NCI-H1092 treated with DMSO at 0.1 percent for 48 hours (cell line): Measurements from ENCODE around the gene GPR63.

ENCODE experiments used
- DNase-seq: peaks from one replicate; lab custom pipeline; 2025; lab: John Stamatoyannopoulos, UW

The GPR63 gene

DNA sequence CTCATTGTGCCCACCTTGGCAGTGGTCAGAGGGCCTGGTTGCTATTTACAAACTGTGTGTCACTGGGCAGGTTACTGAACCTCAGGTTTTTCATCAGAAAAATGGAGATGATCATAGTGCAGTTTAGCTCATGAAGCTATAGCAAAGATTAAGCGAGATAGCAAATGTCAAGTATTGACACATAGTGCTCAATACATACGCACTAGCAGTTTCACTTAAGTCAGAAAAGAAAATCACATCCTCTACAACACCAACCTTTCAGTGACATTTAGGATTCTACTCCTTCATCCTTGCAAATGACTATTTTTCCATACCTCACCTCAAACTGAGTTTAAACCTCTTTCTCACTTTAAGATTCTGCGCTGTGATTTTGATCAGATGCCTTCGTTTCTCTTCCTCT is 16.2 kb downstream of the GPR63 start:
- DNase-seq, result no peak

DNA sequence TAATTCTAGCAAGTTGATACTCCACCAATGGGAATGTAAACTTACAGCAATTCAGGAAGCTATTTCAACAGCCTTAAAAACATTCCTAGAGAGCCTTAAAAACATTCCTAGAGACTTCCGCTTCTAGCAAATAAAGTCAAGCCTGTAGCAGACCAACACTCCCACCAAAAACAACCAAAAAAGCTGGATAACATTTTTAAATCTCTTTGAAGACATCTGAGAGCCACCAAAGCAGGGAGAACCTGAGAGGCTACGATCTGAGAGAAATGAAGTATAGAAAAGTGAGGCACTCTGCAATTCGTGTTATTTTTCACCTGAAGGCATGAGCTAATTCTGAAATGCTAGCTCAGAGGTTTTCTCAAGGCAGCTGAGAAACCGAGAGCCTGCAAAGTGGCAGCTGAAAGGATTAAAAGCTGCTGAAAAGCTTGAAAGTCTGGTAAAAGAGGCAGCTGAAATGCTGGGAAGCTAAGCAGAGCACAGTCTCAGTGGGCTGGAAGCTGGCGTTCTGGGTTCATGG is 20.9 kb downstream of the GPR63 start:
- DNase-seq, result no peak

DNA sequence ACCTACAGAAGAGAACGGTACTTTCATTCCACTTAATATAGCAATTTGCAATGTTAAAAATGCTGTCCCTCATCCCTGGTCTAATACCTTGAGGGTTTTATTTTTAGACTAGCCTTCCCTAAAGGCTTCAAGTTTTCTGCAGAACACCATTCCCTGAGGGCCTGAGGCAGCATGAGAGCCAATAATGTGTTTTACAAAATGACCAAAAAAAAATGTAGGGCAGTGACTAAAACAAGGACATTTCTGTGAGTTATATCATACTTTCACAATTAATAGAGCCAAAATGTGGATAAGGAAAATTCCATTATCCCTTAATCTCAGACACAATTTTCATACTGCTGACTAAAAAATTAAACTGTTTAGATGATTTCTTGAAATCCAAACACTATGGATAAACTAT is 22.7 kb downstream of the GPR63 start:
- no peak for DNase-seq

DNA sequence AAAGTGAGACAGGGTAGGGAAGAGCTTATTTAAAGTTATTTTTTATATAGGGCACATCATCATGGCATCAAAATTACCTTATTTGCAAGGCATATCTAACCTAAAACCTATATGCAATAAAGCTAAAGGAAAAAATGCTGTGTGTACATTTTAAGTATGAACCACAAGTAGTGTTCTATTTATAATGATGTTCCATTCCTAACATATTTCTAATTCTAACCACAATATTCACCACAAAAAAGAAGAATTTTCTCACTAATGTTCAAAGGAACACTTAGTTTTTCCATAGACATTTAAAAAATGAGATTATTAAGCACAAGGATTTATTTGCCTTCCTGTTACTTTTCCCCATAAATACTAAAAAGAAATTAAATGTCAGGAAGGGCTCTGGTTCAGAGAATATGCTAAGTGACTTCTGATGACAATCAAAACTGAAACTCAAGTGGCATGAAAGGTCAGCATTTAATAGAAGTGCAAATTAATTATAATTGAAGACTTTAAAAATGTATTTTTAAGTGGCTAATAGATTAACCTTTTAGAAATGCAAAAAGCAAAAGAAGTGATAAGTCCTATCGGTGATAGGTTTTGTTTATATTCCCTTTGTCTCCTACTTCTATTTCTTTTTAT is 25.1 kb downstream of the GPR63 start:
- no peak for DNase-seq

DNA sequence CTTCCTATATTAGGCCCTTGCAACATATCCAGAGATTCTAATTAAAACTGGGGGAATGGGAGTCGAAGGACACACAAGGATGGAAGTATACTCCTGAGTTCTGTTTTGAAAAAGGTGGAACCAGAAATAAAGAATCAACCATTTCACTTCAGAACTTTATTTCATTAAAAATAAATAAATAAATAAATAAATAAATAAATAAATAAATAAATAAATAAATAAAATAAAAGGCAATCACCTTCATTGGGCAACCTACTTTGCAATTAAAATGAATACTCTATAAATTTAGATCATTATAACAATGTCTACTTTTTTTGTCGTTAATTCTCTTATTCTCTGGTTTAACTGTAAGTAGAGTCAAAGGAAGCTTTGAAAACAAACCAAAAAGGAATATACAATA is 25.6 kb downstream of the GPR63 start:
- no peak for DNase-seq

DNA sequence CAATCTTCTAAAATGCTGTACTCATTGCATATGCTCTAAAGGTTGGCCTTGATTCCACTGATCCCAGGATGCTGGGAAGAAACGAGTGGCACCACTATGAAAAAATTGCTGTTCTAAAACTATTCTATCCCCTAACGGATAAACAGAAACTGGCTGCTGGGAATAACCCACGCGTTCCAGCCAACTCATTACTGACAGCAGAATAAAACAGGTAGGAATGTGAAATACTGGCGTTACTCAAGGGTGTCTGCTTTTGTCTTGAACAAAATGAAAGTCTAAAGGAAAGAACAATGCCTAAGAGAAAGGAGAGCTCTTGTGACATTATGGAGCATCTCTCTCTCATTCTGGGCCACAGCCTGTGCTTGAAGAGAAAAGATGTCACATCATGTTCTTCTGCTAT is 26.1 kb downstream of the GPR63 start:
- DNase-seq, result no peak

DNA sequence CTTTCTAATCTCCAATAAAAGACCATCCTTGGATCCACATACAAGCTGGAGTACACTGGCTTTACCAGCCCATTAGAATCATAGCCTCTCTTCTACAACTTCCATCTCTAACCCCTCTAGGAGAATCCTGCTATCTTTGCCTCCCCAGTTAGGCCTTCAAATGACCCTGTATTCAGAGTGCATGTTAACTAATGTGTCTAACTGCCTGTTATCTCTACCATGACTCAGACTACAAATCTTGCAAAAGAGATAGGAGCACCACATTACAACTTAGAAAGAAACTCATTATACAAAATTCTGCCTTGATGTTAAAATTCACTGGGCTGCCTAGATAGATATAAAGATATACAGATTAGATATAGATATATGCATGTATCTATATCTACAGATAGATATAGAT is 28.2 kb downstream of the GPR63 start:
- DNase-seq, result no peak

DNA sequence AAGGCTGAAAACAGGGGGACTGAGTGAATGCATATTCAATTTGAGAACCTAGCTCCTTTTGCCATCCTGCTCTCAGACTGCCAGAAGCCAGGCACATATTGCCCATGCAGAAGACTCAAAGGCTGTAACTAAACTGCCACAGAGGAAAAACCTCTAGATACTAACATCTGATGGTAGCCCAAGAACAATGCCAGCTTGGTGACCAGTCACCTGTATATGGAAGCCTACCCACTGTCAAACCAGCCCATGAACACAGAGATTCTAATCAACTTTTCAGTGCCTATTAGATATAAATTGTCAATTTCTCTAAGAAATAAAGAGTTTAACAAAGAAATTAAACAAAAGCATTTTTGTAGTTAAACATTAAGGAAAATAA is 34.2 kb downstream of the GPR63 start:
- no peak for DNase-seq

DNA sequence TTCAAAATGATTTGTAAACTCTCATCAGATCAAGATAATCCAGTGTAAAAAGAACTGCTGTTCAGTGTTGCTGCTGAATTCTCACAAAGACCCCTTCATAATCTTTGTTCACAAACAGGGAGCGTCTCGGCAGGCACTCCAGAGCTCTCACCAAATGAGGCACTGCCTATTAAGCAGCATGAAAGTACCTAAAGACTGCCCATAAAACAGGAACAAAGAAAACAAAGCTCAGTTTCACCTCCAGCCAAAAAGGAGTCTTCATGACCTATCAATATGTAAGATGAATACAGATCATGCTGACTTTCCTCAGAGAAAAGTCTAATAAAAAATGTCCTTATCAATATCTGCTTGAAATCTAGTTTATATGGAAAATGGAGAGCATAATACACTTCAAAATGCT is 41.8 kb downstream of the GPR63 start:
- DNase-seq, result no peak

DNA sequence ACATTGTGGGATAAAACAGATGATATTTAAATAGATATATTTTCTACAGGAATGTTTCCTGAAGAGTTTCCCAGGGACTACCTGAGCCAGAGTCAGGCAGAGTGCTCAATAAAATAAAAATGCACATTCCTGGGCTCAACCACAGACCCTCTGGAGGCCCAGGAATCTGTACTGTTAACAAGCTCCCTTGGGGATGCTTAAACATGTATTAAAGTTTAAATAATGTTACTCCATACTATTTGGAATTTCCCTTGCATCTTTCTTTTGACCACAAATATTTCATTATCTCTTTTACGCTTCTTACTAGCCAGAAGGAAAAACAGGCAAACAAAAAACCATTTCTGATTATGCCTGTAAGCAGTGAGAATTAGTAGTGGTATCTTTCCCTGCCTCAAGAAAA is 42.3 kb downstream of the GPR63 start:
- no peak for DNase-seq

DNA sequence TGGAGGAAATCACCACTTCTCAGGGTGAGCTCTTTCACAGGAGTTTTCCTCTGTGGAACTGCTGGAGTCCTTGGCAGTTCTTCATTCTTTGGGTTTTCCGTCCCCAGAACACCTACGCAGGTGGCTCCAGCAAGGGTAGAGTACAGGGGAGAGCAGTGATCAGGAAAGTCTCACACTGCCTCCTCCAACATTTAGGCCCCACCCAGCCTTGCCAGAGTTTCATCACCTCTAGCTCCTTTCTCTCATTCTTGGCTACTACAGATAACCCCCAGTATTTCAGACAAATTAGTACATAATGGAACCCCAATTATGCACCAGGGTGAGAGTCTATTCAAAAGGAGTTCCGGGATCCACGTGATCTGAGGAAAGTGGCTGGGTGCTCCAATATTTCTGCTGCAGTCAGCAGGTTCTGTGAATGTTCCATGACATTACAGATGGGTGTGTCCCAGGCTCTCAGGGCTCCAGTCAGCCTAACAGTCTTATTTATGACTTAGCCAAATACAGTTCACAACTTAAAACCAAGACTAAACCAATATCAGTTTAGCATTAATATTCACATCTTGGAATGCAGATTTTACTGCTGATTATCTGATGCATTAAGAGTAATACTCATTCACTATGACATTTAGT is 44.6 kb downstream of the GPR63 start:
- no peak for DNase-seq

DNA sequence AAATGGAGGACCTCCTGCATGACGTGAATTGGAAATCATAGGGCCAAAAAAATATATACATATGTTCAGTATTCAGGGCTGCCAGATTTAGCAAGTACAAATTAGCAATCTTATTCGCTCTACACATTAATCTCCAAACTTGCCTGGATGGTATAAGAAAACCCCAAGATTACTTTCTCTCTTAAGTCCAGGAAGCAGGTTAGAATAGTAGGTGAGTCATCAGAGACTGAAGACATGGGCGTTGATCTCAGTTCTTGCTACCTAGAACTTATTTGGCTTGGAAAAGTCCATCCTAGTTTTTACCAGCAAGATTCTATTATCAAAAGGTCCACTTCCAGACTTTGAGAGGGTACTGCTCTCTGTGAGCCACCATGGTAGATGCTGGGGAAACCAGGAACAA is 47.4 kb downstream of the GPR63 start:
- DNase-seq, result no peak

DNA sequence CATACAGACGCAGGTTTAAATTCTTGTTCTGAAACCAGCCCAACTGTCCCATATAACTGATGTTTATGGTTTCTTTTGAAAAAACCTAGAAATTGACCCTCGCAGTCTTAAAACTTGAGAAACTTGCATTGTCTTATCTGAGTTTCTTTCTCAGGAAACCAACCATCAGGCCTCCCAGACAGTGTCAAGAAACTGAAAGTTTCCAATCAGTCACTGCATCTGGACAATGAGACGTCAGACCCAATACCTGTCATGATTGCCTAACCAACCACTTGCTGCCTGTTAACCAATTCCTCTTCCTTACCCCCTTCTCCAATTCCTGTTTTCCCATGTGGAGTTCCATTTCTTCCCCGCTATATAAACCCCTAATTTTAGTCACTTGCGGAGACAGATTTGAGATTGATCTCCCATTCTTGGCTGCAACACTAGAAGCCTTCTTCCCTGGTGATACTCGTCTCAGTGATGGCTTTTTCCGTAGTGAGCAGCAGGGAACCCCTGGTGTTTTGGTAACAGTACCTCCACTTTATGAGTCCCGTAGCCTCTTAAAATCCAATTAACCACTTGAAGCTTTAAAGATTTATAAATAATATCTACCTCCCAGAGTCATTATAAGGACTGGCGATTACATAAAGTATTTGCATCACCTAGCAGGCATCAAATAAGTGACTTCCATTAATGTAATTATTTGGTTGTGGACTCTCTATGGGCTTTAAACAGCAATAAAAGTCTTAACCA is 49.3 kb downstream of the GPR63 start:
- DNase-seq, result peak; percentile 1

DNA sequence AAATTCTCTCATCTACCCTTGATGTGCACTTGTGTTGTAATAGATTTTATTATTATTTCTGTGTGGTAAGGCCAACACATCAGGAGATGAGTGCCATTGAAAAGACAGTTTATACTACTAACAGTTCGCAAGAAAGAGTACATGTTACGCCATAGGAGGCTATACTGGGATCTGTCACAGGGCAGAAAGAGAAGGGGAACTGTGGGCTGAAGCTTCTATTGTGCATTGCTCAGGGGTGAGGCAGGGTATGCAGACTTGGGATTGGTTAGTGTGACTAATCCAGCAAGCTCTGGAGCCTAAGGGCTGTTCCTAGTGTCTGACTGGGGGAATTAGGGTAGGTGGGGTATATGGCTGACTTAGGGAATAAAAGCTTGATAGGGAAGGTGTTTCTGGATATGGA is 50.9 kb downstream of the GPR63 start:
- no peak for DNase-seq

DNA sequence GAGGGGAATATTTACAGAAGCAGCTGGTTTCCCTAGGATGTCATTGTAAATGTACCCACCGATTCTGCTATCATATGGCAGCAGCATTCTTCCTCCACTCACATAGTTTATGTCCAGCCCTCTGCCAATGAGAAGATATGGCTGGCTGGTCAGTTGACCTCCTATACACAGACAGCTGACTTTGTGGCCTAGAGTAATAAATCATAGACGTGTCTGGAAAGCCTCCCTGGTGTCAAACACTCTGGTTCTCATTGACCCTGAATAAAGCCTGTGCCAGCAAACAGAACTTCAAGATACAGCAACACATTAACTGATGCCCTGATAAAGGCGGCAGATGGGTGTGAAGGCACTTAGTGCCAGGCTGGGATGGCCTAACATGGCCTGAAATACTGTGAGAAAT is 52.6 kb downstream of the GPR63 start:
- no peak for DNase-seq

DNA sequence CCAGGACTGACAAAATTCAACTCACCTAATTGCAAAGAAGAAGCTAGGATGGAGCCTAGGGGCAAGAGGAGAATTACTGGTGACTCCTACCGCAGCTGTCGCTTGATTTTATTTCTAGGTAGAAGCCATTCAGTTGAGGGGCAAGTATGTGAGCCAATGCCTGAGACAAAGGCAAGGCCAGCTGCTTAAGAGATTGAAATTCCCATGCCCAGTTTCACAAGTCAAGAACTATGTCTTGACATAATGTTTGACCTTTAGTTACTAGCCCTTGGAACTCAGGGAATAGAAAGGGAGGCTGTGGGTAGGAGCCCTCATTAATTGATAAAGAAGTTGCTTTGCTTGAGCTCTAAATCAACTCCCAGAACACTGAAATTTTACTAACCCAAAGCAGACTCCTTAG is 54.0 kb downstream of the GPR63 start:
- no peak for DNase-seq

DNA sequence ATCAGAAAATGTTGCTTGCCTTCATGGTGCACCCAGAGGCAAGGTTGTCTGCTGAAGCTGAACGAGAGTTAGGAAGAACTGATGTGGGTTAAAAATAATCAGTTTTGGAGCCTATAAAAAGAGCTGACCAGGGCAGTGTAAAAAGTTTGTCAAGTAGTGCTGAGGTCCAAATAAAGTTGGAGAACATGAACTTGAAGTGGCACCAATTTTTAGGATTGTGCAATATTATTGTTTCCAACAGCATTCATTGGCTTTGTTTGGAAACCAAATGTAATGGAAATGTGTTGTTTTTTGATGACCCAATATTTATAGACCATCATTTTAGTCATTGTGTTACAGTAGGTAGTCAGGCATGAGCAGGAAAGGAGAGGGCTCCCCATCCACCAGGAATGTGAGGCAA is 55.7 kb downstream of the GPR63 start:
- DNase-seq, result no peak

DNA sequence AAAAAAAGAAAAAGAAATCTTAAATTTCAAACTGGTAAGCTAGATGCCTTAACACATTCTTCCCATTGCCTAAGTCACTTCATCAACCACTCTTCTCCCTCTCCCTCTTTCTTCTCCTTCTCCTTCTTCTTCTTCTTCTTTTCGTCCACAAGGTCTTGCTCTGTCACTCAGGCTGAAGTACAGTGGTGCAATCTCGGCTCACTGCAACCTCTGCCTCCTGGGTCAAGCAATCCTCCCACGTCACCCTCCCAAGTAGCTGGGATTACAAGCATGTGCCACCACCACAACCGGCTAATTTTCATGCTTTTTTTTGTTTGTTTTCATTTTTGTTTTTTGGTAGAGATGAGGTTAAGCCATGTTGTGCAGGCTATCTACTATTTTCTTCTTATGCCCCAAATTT is 60.2 kb downstream of the GPR63 start:
- no peak for DNase-seq

DNA sequence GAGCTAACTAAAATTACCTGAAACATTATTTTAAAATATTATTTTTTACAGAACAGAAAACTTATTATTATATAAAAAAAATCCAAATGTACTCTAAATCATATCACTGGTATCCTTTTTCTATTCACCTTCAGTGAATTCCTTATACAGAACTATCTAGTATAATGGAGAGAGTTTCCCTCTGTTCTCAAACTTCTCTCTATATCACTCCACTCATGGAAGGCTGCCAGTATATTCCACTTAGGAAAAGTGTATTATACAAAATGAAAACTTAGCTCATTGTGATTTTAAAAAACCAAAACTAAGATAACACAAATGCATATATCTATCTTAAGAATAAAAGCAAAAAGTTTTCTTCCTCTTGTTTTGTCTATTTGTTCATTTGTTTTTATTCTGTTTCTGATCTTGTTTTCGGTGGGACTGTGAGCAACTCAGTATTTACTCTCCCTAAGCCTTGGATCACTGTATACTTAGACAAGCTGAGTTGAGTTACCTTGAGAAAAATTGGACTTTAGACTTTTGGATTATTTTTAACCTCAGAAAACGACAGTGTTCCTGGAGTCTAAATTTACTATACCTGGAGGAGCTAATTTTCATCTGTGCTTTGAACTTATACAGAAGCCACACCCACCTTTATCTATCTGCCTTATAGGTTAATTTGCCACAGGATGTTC is 61.4 kb downstream of the GPR63 start:
- DNase-seq, result no peak

DNA sequence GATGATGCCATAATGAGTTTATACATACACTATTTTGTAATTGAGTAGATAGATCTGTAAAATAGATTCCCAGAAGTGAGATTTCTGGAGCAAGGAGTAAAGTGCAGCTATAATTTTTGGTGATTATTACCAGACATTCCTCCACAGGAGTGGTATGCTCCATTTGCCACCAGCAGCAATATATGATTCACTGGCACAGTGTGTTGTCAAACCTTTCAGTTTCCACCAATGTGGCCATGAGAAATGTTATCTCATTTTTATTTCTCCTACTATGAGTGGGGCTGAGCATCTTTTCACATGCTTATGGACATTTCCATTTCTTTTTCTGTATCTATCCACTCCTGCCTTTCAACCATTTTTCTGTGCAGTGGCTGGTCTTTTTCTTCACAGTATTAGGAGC is 70.5 kb downstream of the GPR63 start:
- DNase-seq, result no peak

DNA sequence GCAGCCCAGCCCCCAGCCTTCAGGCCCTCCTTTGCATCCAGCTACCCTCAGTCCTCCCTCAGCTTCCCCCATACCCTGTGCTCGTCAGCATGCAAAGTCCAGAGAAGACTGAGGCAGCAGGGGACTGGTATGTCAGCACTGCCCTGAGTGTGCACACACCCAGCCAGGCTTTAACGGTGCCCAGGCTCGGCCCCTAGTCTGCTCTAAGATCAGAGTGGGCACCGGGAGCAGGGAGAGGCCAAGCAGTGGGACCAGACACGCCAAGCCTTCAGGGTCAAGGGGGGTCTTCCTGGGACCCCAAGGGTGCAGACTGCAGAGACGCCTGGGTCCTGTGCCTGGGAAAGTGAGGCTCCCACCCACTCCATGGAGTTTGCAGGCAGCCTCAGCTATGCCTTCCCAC is 74.7 kb downstream of the GPR63 start:
- no peak for DNase-seq

DNA sequence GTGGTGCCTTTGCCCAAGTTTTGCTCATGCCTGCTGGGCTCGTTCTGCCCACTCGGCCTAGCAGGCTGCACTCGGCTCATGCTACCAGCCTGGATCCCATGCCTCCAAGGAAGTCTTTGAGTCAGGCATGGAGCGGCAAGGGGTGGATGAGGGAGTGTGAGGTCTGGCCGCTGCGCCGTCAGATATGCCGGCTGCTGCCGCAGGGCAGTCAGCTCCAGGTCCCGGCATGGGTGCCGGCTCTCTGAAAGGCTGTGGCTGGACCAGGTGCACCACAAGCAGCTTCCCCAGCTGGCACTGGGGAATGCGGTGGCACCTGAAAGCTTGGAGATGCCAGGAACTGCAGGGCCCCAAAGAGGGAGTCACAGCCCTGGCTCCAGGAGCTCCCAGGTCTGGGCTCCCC is 75.5 kb downstream of the GPR63 start:
- no peak for DNase-seq

DNA sequence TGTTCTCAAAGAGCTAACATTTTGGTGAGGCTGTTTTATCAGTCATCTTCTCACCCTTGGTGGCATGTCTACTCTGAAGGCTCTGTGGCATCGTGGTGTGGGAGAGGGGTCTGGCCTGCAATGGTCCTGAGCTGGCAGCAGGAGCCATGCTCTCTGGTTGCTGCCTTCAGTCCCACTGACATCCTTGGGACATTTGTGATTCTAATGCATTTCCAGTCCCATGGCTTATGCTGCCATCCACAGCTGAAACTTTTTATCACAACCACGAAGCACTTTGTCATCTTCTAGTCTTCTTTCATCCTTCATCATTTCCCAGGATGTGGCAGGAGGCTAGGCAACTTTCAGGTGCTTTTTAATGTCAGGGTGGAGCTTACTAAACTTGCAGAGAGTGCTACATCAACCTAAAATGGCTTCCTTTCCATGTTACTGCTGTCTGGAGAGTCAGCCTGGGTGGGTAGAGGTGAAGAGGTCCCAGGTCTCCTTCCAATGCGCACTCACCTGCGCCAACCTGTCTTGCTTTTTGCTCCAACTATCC is 77.1 kb downstream of the GPR63 start:
- DNase-seq, result no peak
